ENCODE results near the gene PRKCQ. TPM values are rescaled to one million over a fixed set of nuclear protein-coding genes. Genes with fewer than 3 reads are reported as not detected.

The PRKCQ gene
- total and polyA plus RNA-seq, 7 donors: 6.6 to 76.3 (median 33.8) TPM

- TF ChIP-seq, protein P1, sequence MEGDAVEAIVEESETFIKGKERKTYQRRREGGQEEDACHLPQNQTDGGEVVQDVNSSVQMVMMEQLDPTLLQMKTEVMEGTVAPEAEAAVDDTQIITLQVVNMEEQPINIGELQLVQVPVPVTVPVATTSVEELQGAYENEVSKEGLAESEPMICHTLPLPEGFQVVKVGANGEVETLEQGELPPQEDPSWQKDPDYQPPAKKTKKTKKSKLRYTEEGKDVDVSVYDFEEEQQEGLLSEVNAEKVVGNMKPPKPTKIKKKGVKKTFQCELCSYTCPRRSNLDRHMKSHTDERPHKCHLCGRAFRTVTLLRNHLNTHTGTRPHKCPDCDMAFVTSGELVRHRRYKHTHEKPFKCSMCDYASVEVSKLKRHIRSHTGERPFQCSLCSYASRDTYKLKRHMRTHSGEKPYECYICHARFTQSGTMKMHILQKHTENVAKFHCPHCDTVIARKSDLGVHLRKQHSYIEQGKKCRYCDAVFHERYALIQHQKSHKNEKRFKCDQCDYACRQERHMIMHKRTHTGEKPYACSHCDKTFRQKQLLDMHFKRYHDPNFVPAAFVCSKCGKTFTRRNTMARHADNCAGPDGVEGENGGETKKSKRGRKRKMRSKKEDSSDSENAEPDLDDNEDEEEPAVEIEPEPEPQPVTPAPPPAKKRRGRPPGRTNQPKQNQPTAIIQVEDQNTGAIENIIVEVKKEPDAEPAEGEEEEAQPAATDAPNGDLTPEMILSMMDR (IDR thresholded peaks at IDR 0.05): no peak
- intact Hi-C loops (cut with DNase I): loop anchor here in 1 of 2 donors (5.0 kb wide), 1 partner anchor 84 kb away; the partner anchor contains the start of gene PRKCQ
- Histone ChIP-seq H3K4me1 (peaks cover 39% of the 10 kb centered on the region), H3K4me3 (no peak overlapping the region), H3K27me3 (ENCODE audit: insufficient read depth in 3 of 3, low read length in 2 of 3) (no peaks in the 10 kb centered on the region), H3K36me3 (ENCODE audit: insufficient read depth in 1 of 2, low read depth in 1 of 2) (peaks cover 3 to 41% of the 10 kb centered on the region in 2 donors), H3K9me3 (no peaks in the 10 kb centered on the region), H3K27ac (peak overlapping the region; percentile 93)
- peak; percentile 74 to 90 (median 79) for ATAC-seq
- WGBS, 3 donors: 74 to 88% (median 82%) methylated on average over 2 of the region's 2 CpGs
- DNase-seq: no peak
Observed at GRCh38 chr10:6498771-6499170, 81.3 kb downstream of the PRKCQ start.

DNA sequence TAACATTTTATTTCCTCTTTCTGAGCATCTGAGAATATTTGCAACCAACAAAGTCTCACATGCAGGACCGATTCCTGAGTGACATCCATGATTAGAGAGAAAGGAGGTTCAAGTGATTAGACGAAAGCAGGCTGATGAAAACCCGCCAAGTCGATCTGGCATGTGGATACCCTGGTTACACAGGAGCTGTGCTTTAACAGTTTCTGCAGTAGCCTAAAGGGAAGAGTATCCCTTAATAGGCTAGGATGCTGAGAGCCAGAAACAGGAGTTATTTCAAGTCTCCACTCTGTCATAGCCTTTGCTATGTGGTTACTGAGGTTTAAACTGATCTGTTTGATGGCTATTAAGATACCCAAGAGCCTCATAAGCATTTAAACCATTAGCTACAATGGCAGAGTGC is 82.5 kb downstream of the PRKCQ start:
- H3K27ac ChIP-seq: peak overlapping the region; percentile 93
- no peak overlapping the region for H3K4me3 ChIP-seq
- intact Hi-C loops (cut with DNase I): loop anchor here in 1 of 2 donors (5.0 kb wide), 1 partner anchor 85 kb away; the partner anchor contains the start of gene PRKCQ
- TF ChIP-seq, protein P1 (IDR thresholded peaks at IDR 0.05): no peak
- no peaks in the 10 kb centered on the region for H3K9me3 ChIP-seq
- no peaks in the 10 kb centered on the region for H3K27me3 ChIP-seq (ENCODE audit: insufficient read depth in 3 of 3, low read length in 2 of 3)
- ATAC-seq (peak in 1 of 4 donors; percentile 46), DNase-seq (no peak)
- 36 to 76% (median 52%) methylated on average over 4 of the region's 4 CpGs for WGBS, 3 donors
- H3K36me3 ChIP-seq (ENCODE audit: insufficient read depth in 1 of 2, low read depth in 1 of 2): peaks cover 3 to 52% of the 10 kb centered on the region in 2 donors
- H3K4me1 ChIP-seq: peaks cover 33% of the 10 kb centered on the region

DNA sequence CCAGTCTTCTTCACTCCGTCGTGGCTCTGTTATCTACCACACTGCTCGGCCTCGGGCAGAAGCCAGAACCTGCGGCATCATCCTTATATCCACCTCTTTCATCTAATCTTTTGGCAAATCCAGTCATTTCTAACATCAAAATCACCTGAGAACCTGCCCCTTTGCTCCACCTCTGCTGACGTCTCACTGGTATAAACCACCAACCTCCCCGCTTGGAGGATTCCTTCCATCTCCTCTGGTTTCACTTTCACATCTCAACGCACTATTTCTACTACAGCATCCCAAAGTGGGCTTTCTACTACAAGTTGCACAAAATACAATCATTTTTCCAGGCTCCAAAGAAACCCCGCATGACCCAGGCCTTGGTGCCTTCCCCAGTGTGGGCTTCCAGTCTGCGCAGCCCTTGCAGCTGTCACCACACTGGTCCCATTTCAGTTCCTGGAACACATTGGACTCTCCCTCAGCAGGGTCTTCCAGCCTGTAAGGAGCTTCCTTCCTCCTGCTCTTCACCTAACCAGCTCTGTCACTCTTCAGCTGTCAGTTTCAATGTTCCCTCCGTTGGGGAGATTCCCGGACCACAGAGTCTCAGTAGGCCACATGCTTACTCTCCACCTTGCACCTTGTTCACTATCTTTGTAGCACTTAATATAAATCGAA is 85.0 kb downstream of the PRKCQ start:
- peaks cover 6 to 75% of the 10 kb centered on the region in 2 donors for H3K36me3 ChIP-seq (ENCODE audit: insufficient read depth in 1 of 2, low read depth in 1 of 2)
- intact Hi-C loops (cut with DNase I): loop anchor here in 1 of 2 donors (5.0 kb wide), 1 partner anchor 87 kb away; the partner anchor contains the start of gene PRKCQ
- H3K27me3 ChIP-seq (ENCODE audit: insufficient read depth in 3 of 3, low read length in 2 of 3): no peaks in the 10 kb centered on the region
- no peaks in the 10 kb centered on the region for H3K9me3 ChIP-seq
- no peak for DNase-seq
- ATAC-seq: peak in 1 of 4 donors; percentile 40
- TF ChIP-seq, protein P1 (IDR thresholded peaks at IDR 0.05): no peak
- H3K4me1 ChIP-seq: peaks cover 21% of the 10 kb centered on the region
- 72 to 87% (median 76%) methylated on average over 13 of the region's 13 CpGs for WGBS, 3 donors
- peak overlapping the region; percentile 13 for H3K27ac ChIP-seq
- H3K4me3 ChIP-seq: no peak overlapping the region

DNA sequence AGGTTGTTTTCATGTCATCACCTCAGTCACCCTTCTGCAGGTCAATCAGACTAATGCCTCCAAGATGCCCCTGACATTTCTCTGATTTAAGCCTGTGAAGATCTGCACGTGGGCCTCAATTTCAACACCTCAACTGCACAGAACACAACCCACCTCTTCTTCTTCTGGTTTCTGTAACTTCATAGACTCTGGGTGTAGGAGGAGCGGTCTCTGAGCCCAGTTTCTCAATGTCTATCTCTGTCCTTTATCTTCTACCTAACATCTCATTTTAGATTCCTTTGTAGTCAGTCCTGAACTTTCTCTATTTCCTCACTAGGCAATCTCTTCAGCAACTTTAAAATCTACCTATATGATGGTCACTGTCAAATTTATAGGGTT is 85.6 kb downstream of the PRKCQ start:
- no peak overlapping the region for H3K4me3 ChIP-seq
- ATAC-seq (no peak), DNase-seq (no peak)
- no peak overlapping the region for H3K27ac ChIP-seq
- no peaks in the 10 kb centered on the region for H3K27me3 ChIP-seq (ENCODE audit: insufficient read depth in 3 of 3, low read length in 2 of 3)
- intact Hi-C loops (cut with DNase I): no loop called here
- H3K9me3 ChIP-seq: no peaks in the 10 kb centered on the region
- TF ChIP-seq, protein P1 (IDR thresholded peaks at IDR 0.05): no peak
- WGBS, 3 donors: 34 to 68% (median 40%) methylated on average over 2 of the region's 2 CpGs
- H3K4me1 ChIP-seq: peaks cover 15% of the 10 kb centered on the region
- H3K36me3 ChIP-seq (ENCODE audit: insufficient read depth in 1 of 2, low read depth in 1 of 2): peaks cover 9 to 81% of the 10 kb centered on the region in 2 donors
